Astrocyte (in vitro differentiated cells and primary cell): ENCODE data around the gene DPCD. TPM values are rescaled to one million over a fixed set of nuclear protein-coding genes. Genes with fewer than 3 reads are reported as not detected.

Experiments used
- DNase-seq: peaks from one replicate; pipeline ENCODE4 v3.0.0-alpha.2; 2010; ENCODE audit warnings: low read depth
- FAIRE-seq: peaks from 2 replicates; lab custom pipeline; 2011; peaks lifted over from hg19 to GRCh38; lab: Jason Lieb, UNC
- H2AFZ ChIP-seq: 2 replicates; pipeline ENCODE4 v1.6.0; 2012; ENCODE audit warnings: low read depth, low read length, inconsistent platforms
- H3K27ac ChIP-seq: 2 replicates; pipeline ENCODE4 v1.5.1; 2011; ENCODE audit warnings: low read depth, low read length, inconsistent platforms
- H3K27me3 ChIP-seq: 2 replicates; pipeline ENCODE4 v1.6.0; 2011; ENCODE audit warnings: low read length, inconsistent platforms; ENCODE audit not compliant: insufficient read depth
- H3K36me3 ChIP-seq: 2 replicates; pipeline ENCODE4 v1.5.1; 2011; ENCODE audit warnings: low read length, inconsistent platforms; ENCODE audit not compliant: insufficient read depth
- H3K4me1 ChIP-seq: 2 replicates; pipeline ENCODE4 v1.5.1; 2011; ENCODE audit warnings: low read length, inconsistent platforms; ENCODE audit not compliant: insufficient read depth
- H3K4me2 ChIP-seq: 2 replicates; pipeline ENCODE4 v1.6.0; 2012; ENCODE audit warnings: low read length, inconsistent platforms
- H3K4me3 ChIP-seq: 2 replicates; pipeline ENCODE4 v1.5.1; 2011; ENCODE audit warnings: low read depth, mild to moderate bottlenecking, low read length, inconsistent platforms; ENCODE audit not compliant: insufficient read depth
- H3K79me2 ChIP-seq: 2 replicates; pipeline ENCODE4 v1.6.0; 2012; ENCODE audit warnings: mild to moderate bottlenecking, low read length, inconsistent platforms; ENCODE audit not compliant: insufficient read depth
- H3K9ac ChIP-seq: 2 replicates; pipeline ENCODE4 v1.6.0; 2012; ENCODE audit warnings: mild to moderate bottlenecking, low read length, inconsistent platforms
- H3K9me3 ChIP-seq: 2 replicates; pipeline ENCODE4 v1.5.1; 2012; ENCODE audit warnings: low read depth, mild to moderate bottlenecking, low read length, inconsistent platforms; ENCODE audit not compliant: insufficient read depth
- H4K20me1 ChIP-seq: 2 replicates; pipeline ENCODE4 v1.6.0; 2012; ENCODE audit warnings: low read length, inconsistent platforms; ENCODE audit not compliant: insufficient read depth
- H3K27ac Mint-ChIP-seq: one replicate; pipeline ENCODE4 v1.8.0; 2021; ENCODE audit warnings: mild to moderate bottlenecking, mixed read lengths; ENCODE audit not compliant: unreplicated experiment
- H3K27me3 Mint-ChIP-seq: one replicate; pipeline ENCODE4 v1.8.0; 2021; ENCODE audit warnings: low read depth, mixed read lengths; ENCODE audit not compliant: unreplicated experiment
- H3K36me3 Mint-ChIP-seq: one replicate; pipeline ENCODE4 v1.8.0; 2021; ENCODE audit warnings: low read depth, mixed read lengths; ENCODE audit not compliant: unreplicated experiment
- H3K4me1 Mint-ChIP-seq: one replicate; pipeline ENCODE4 v1.8.0; 2021; ENCODE audit warnings: low read depth, mixed read lengths; ENCODE audit not compliant: unreplicated experiment
- H3K4me3 Mint-ChIP-seq: one replicate; pipeline ENCODE4 v1.8.0; 2021; ENCODE audit warnings: mild to moderate bottlenecking, moderate library complexity, mixed read lengths; ENCODE audit not compliant: unreplicated experiment
- H3K9me3 Mint-ChIP-seq: one replicate; pipeline ENCODE4 v1.8.0; 2021; ENCODE audit warnings: mild to moderate bottlenecking, mixed read lengths; ENCODE audit not compliant: unreplicated experiment
- EZH2 ChIP-seq: IDR thresholded peaks from 2 replicates; pipeline ENCODE4 v1.6.1; 2012; ENCODE audit warnings: mild to moderate bottlenecking, low read length, inconsistent platforms; ENCODE audit not compliant: insufficient read depth
- total RNA-seq: library from RNA; stranded (reverse); gene quantifications from 2 replicates; pipeline ENCODE4 v1.2.1, GENCODE V29; 2021
- TF ChIP-seq, protein P1 (sequence below): IDR thresholded peaks from 2 replicates; pipeline ENCODE4 v1.5.1; 2011; ENCODE audit warnings: low read depth, mild to moderate bottlenecking, inconsistent platforms, low read length, moderate library complexity; ENCODE audit not compliant: insufficient read depth

Gene DPCD
- total RNA-seq, 1 donor from 2014 or later, result 39.4 TPM

DNA sequence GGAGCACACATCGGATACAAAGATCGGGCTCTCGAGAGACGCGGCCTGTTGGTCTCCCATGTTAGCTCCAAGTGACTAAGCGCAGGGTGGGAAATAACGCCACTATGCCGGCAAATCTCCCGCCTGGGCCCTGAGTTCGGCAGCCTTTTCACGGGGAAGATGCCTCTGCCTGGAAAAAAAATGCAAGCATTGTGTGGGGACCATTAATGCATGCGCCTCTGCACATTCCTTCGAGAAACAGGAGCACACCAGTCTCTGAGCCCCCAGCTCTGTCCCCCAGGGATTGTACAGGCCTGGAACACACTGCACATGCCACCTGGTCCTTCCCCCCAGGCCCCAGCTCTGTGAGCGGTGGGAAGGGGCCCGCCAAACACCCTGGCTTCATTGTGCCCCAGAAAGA, 62.7 kb downstream of the DPCD start:
- Mint-ChIP-seq H3K4me3 (no peak overlapping the region), H3K27ac (no peak overlapping the region), H3K27me3 (no peaks in the 10 kb centered on the region), H3K36me3 (peaks cover 15% of the 10 kb centered on the region), H3K9me3 (no peaks in the 10 kb centered on the region), H3K4me1 (peaks cover 4% of the 10 kb centered on the region)
- Histone ChIP-seq H4K20me1 (peaks cover 3% of the 10 kb centered on the region), H2AFZ (no peak overlapping the region), H3K9ac (no peak overlapping the region), H3K36me3 (peaks cover 2% of the 10 kb centered on the region), H3K79me2 (no peaks in the 10 kb centered on the region), H3K4me1 (no peaks in the 10 kb centered on the region), H3K4me2 (no peak overlapping the region), H3K27ac (no peak overlapping the region), H3K4me3 (no peak overlapping the region), H3K27me3 (no peaks in the 10 kb centered on the region), H3K9me3 (no peaks in the 10 kb centered on the region)
- FAIRE-seq (no peak), DNase-seq (no peak)
- TF ChIP-seq EZH2, result no peak
- TF ChIP-seq, protein P1, sequence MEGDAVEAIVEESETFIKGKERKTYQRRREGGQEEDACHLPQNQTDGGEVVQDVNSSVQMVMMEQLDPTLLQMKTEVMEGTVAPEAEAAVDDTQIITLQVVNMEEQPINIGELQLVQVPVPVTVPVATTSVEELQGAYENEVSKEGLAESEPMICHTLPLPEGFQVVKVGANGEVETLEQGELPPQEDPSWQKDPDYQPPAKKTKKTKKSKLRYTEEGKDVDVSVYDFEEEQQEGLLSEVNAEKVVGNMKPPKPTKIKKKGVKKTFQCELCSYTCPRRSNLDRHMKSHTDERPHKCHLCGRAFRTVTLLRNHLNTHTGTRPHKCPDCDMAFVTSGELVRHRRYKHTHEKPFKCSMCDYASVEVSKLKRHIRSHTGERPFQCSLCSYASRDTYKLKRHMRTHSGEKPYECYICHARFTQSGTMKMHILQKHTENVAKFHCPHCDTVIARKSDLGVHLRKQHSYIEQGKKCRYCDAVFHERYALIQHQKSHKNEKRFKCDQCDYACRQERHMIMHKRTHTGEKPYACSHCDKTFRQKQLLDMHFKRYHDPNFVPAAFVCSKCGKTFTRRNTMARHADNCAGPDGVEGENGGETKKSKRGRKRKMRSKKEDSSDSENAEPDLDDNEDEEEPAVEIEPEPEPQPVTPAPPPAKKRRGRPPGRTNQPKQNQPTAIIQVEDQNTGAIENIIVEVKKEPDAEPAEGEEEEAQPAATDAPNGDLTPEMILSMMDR, result no peak

GRCh38 chr10:101651336-101651735, 63.2 kb downstream of the DPCD start:
- H3K27me3 Mint-ChIP-seq, result no peaks in the 10 kb centered on the region
- Histone ChIP-seq H3K4me2 (no peak overlapping the region), H2AFZ (no peak overlapping the region), H3K27ac (no peak overlapping the region), H3K9me3 (no peaks in the 10 kb centered on the region), H3K27me3 (no peaks in the 10 kb centered on the region), H3K9ac (no peak overlapping the region), H3K4me1 (no peaks in the 10 kb centered on the region), H3K36me3 (peaks cover 4% of the 10 kb centered on the region), H3K79me2 (no peaks in the 10 kb centered on the region), H3K4me3 (no peak overlapping the region), H4K20me1 (peaks cover 3% of the 10 kb centered on the region)
- H3K36me3 Mint-ChIP-seq, result peaks cover 18% of the 10 kb centered on the region
- H3K4me3 Mint-ChIP-seq, result no peak overlapping the region
- H3K27ac Mint-ChIP-seq, result no peak overlapping the region
- no peak for TF ChIP-seq EZH2
- TF ChIP-seq, protein P1, result no peak
- H3K4me1 Mint-ChIP-seq, result peaks cover 4% of the 10 kb centered on the region
- no peaks in the 10 kb centered on the region for H3K9me3 Mint-ChIP-seq
- DNase-seq (no peak), FAIRE-seq (no peak)

DNA sequence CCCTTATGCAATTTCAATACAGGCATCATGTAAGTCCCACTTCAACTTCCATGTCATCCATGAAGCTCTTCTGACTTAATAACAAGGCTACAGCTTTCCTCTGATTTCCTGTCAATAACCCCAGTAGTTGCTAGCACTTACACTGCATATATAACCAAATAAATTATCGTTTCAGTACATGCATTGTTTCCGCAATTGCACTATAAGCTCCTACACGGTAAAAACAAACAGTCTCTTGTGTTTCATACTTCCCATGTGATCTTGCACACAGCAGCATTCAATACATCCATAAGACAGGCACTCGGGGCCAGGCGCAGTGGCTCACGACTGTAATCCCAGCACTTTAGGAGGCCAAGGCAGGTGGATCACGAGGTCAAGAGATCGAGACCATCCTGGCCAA, 65.4 kb downstream of the DPCD start:
- no peak for TF ChIP-seq EZH2
- TF ChIP-seq, protein P1, result no peak
- FAIRE-seq (no peak), DNase-seq (no peak)
- Histone ChIP-seq H3K4me1 (no peaks in the 10 kb centered on the region), H3K9ac (no peak overlapping the region), H3K79me2 (no peaks in the 10 kb centered on the region), H3K9me3 (no peaks in the 10 kb centered on the region), H3K27ac (no peak overlapping the region), H3K4me2 (no peak overlapping the region), H3K36me3 (peaks cover 4% of the 10 kb centered on the region), H3K27me3 (no peaks in the 10 kb centered on the region), H4K20me1 (peaks cover 3% of the 10 kb centered on the region), H2AFZ (no peak overlapping the region), H3K4me3 (no peak overlapping the region)
- Mint-ChIP-seq H3K9me3 (no peaks in the 10 kb centered on the region), H3K4me3 (no peak overlapping the region), H3K4me1 (no peaks in the 10 kb centered on the region), H3K27ac (no peak overlapping the region), H3K36me3 (peaks cover 16% of the 10 kb centered on the region), H3K27me3 (no peaks in the 10 kb centered on the region)
